B cell (primary cell): Measurements from ENCODE around the gene TMED5. TPM values are rescaled to one million over a fixed set of nuclear protein-coding genes. Genes with fewer than 3 reads are reported as not detected.

Experiments used
- ATAC-seq: fragments of 200-7000 bp; cut with Tn5 transposase; one replicate; pipeline ENCODE4 v1.10.0; 2021; ENCODE audit warnings: low read depth, mild to moderate bottlenecking, moderate number of reproducible peaks, moderate library complexity
- CTCF ChIA-PET: fragments of 350-600 bp; sonication (Branson Sonifier 250); formaldehyde crosslinking; loops from one replicate; lab custom pipeline; 2021; ENCODE audit warnings: antibody characterized with exemption, inconsistent platforms; lab: Charles Lee
- POLR2A ChIA-PET: fragments of 350-600 bp; sonication (Branson Sonifier 250); formaldehyde crosslinking; loops from one replicate; lab custom pipeline; 2021; ENCODE audit warnings: antibody characterized with exemption; lab: Charles Lee
- DNase-seq: peaks from one replicate; pipeline ENCODE4 v3.0.0; 2013
- H2AFZ ChIP-seq: 2 replicates; pipeline ENCODE4 v1.6.1; 2012; ENCODE audit warnings: mild to moderate bottlenecking, low read depth, low read length; ENCODE audit not compliant: insufficient read depth, poor library complexity, severe bottlenecking
- H3K27ac ChIP-seq, 2 donors: 1 replicate in 1 of 2; 2 replicates in 1 of 2; pipeline ENCODE4 v1.5.1; 2012 to 2013; ENCODE audit warnings: low read length in 2 of 2, mild to moderate bottlenecking in 2 of 2, moderate library complexity in 1 of 2
- H3K27me3 ChIP-seq, 4 experiments: fragments of 200-600 bp in 1 of 4; sonication (generic) in 1 of 4; replicated peaks in 1 of 4; 1 replicate in 2 of 4; 2 replicates in 2 of 4; pipeline versions ENCODE4 v1.6.1 to v1.7.0; 2013 to 2016; ENCODE audit warnings: low read length in 3 of 4, mild to moderate bottlenecking in 2 of 4, mixed read lengths in 1 of 4, moderate library complexity in 1 of 4; ENCODE audit not compliant: insufficient read depth in 4 of 4, control insufficient read depth in 3 of 4; ENCODE audit errors: control extremely low read depth in 1 of 4
- H3K36me3 ChIP-seq, 2 experiments: replicated peaks in 1 of 2; 1 replicate in 1 of 2; 2 replicates in 1 of 2; pipeline versions ENCODE4 v1.6.1 to v1.7.1; 2013; ENCODE audit warnings: low read length in 1 of 2; ENCODE audit not compliant: insufficient read depth in 2 of 2, control insufficient read depth in 1 of 2; ENCODE audit errors: control extremely low read depth in 1 of 2, extremely low read depth in 1 of 2
- H3K4me1 ChIP-seq, 2 donors: fragments of 200-600 bp in 1 of 2; sonication (generic) in 1 of 2; 1 replicate in 1 of 2; 2 replicates in 1 of 2; pipeline versions ENCODE4 v1.5.1 to v1.6.1; 2013 to 2017; ENCODE audit warnings: low read length in 2 of 2; ENCODE audit not compliant: control insufficient read depth in 2 of 2, insufficient read depth in 2 of 2
- H3K4me2 ChIP-seq: replicated peaks from 2 replicates; pipeline ENCODE3; 2012; ENCODE audit warnings: mild to moderate bottlenecking, low read depth, low read length; ENCODE audit not compliant: poor library complexity, severe bottlenecking
- H3K4me3 ChIP-seq, 5 experiments: fragments of 200-600 bp in 1 of 5; sonication (generic) in 1 of 5; 1 replicate in 3 of 5; 2 replicates in 2 of 5; pipeline versions ENCODE4 v1.5.1 to v1.7.0; 2011 to 2016; ENCODE audit warnings: low read length in 4 of 5, mild to moderate bottlenecking in 4 of 5, low read depth in 2 of 5, control low read depth in 1 of 5, moderate library complexity in 1 of 5; ENCODE audit not compliant: insufficient read depth in 1 of 5; ENCODE audit errors: control extremely low read depth in 1 of 5, extremely low read depth in 1 of 5
- H3K79me2 ChIP-seq: fragments of 200-600 bp; sonication (generic); one replicate; pipeline ENCODE4 v1.6.0; 2016; ENCODE audit warnings: low read length; ENCODE audit not compliant: control insufficient read depth, insufficient read depth
- H3K9ac ChIP-seq: fragments of 200-600 bp; sonication (generic); 2 replicates; pipeline ENCODE4 v1.6.1; 2017; ENCODE audit warnings: mild to moderate bottlenecking, low read length, moderate library complexity
- H3K9me3 ChIP-seq, 3 donors: one replicate each; pipeline versions ENCODE4 v1.6.1 to v1.7.1; 2013; ENCODE audit warnings: low read length in 2 of 3; ENCODE audit not compliant: control insufficient read depth in 2 of 3, insufficient read depth in 1 of 3; ENCODE audit errors: control extremely low read depth in 1 of 3
- H4K20me1 ChIP-seq: 2 replicates; pipeline ENCODE4 v1.6.0; 2012; ENCODE audit warnings: mild to moderate bottlenecking, low read length; ENCODE audit not compliant: insufficient read depth, control insufficient read depth, poor library complexity, severe bottlenecking
- H3K27ac Mint-ChIP-seq: one replicate; pipeline ENCODE4 v1.8.0; 2021; ENCODE audit warnings: mixed read lengths
- H3K27me3 Mint-ChIP-seq: one replicate; pipeline ENCODE4 v1.8.0; 2021; ENCODE audit warnings: mixed read lengths
- H3K4me1 Mint-ChIP-seq: one replicate; pipeline ENCODE4 v1.8.0; 2021; ENCODE audit warnings: mixed read lengths
- H3K4me3 Mint-ChIP-seq: one replicate; pipeline ENCODE4 v1.8.0; 2021; ENCODE audit warnings: mixed read lengths
- H3K9me3 Mint-ChIP-seq: one replicate; pipeline ENCODE4 v1.8.0; 2022; ENCODE audit warnings: mixed read lengths; ENCODE audit not compliant: insufficient read depth
- CTCF ChIP-seq: fragments of 200-600 bp; IDR thresholded peaks from one replicate; pipeline ENCODE4 v1.8.0; 2022; ENCODE audit warnings: antibody characterized with exemption, mild to moderate bottlenecking
- EZH2 ChIP-seq: IDR thresholded peaks from 2 replicates; pipeline ENCODE4 v1.6.1; 2012; ENCODE audit warnings: borderline replicate concordance, low read depth, mild to moderate bottlenecking, moderate library complexity, low read length; ENCODE audit not compliant: insufficient read depth, poor library complexity, severe bottlenecking
- WGBS: methylation state at CpG from one replicate; pipeline ENCODE4 v1.1.5; 2013; ENCODE audit warnings: missing lambda C conversion rate; ENCODE audit not compliant: insufficient coverage; 5-methylcytosine and 5-hydroxymethylcytosine counted together
- intact Hi-C: fragments of 100-400 bp; cut with micrococcal nuclease; formaldehyde crosslinking; loops from one replicate; pipeline ENCODE4 v1.10.0; 2022
- polyA plus RNA-seq: library from polyadenylated mRNA; depleted of rRNA; stranded (reverse); fragments of >200 nt; gene quantifications from 2 replicates; pipeline ENCODE4 v1.2.3, GENCODE V29; 2012
- total RNA-seq, 2 donors: library from RNA; stranded (reverse); fragments of 120-200 nt in 1 of 2; gene quantifications; 1 replicate in 1 of 2; 2 replicates in 1 of 2; pipeline versions ENCODE4 v1.2.3 to v1.2.4, GENCODE V29; 2013 to 2022

TMED5 gene
- total and polyA plus RNA-seq, 2 donors (not counting 1 experiment from before 2014, with no cell fraction given), result 23.7 to 46.1 TPM

GRCh38 chr1:93154898-93155297 lies 25.3 kb downstream of the TMED5 start:
- Histone ChIP-seq H3K4me2 (no peak overlapping the region), H3K9me3 (no peaks in the 10 kb centered on the region), H3K36me3 (peaks cover 20 to 72% of the 10 kb centered on the region in 2 experiments), H3K4me3 (no peak overlapping the region), H2AFZ (no peak overlapping the region), H3K27ac (no peak overlapping the region), H3K9ac (no peak overlapping the region), H3K79me2 (peaks cover 3% of the 10 kb centered on the region), H3K4me1 (no peaks in the 10 kb centered on the region), H4K20me1 (peaks cover 9% of the 10 kb centered on the region), H3K27me3 (no peaks in the 10 kb centered on the region)
- CTCF ChIA-PET, result no interaction called here
- H3K9me3 Mint-ChIP-seq, result no peaks in the 10 kb centered on the region
- TF ChIP-seq CTCF (no peak), EZH2 (no peak)
- no peak overlapping the region for H3K27ac Mint-ChIP-seq
- intact Hi-C loops, result loop anchor here (5.0 kb wide), 1 partner anchor 38 kb away; no protein-coding TSS in a partner anchor
- POLR2A ChIA-PET, result interaction anchor here (0.6 kb wide), 1 partner anchor 8 kb away, joined by 4 read pairs; no protein-coding TSS in a partner anchor
- H3K27me3 Mint-ChIP-seq, result no peaks in the 10 kb centered on the region
- H3K4me3 Mint-ChIP-seq, result no peak overlapping the region
- ATAC-seq (no peak), DNase-seq (no peak)
- H3K4me1 Mint-ChIP-seq, result no peaks in the 10 kb centered on the region

GRCh38 chr1:93152835-93153234 lies 27.4 kb downstream of the TMED5 start:
- Mint-ChIP-seq H3K9me3 (no peaks in the 10 kb centered on the region), H3K4me3 (no peak overlapping the region), H3K27me3 (no peaks in the 10 kb centered on the region), H3K27ac (no peak overlapping the region), H3K4me1 (no peaks in the 10 kb centered on the region)
- no peak for ATAC-seq
- Histone ChIP-seq H3K79me2 (no peaks in the 10 kb centered on the region), H3K4me3 (no peak overlapping the region), H3K9ac (no peak overlapping the region), H2AFZ (no peak overlapping the region), H3K27ac (no peak overlapping the region), H3K4me2 (no peak overlapping the region), H4K20me1 (peaks cover 5% of the 10 kb centered on the region), H3K36me3 (peaks cover 23 to 68% of the 10 kb centered on the region in 2 experiments), H3K4me1 (no peaks in the 10 kb centered on the region), H3K9me3 (no peaks in the 10 kb centered on the region), H3K27me3 (no peaks in the 10 kb centered on the region)
- no peak for DNase-seq
- intact Hi-C loops, result loop anchor here (5.0 kb wide), 1 partner anchor 36 kb away; no protein-coding TSS in a partner anchor
- ChIA-PET CTCF (no interaction called here), POLR2A (no interaction called here)
- no CpG with 5 or more reads among the region's 2 CpGs for WGBS
- TF ChIP-seq EZH2, result no peak
- no peak for TF ChIP-seq CTCF
